TTC549 (cell line): Measurements from ENCODE around the gene PCCA.
"Not testable (repeated sequence)": the region's sequence is repeated elsewhere in the genome, so short reads cannot be mapped to it uniquely, and the experiment has no call there.

Experiments used
- FAIRE-seq: peaks from 2 replicates; lab custom pipeline; 2012; peaks lifted over from hg19 to GRCh38; lab: Jason Lieb, UNC

The PCCA gene

GRCh38 chr13:100363285-100363711, 274.4 kb downstream of the PCCA start:
- FAIRE-seq: no peak

DNA sequence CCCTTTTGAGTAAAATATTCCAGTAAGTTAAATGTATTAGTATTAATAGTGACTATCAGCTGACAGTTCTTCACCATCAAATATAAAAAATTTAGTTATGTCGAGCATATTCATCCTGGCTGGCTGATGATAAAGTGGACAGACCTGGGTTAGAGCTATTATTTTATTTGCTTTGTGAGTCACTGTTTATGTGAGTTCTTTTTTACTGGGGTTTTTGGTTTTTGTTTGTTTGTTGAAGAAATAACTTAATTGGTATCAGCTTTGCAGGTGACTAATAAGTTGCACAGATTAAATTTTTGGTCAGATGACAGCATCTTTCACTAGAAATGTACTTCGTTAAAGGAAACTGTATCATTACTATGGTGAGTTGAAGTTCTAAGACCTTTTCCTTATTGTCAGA, 275.0 kb downstream of the PCCA start:
- no peak for FAIRE-seq

DNA sequence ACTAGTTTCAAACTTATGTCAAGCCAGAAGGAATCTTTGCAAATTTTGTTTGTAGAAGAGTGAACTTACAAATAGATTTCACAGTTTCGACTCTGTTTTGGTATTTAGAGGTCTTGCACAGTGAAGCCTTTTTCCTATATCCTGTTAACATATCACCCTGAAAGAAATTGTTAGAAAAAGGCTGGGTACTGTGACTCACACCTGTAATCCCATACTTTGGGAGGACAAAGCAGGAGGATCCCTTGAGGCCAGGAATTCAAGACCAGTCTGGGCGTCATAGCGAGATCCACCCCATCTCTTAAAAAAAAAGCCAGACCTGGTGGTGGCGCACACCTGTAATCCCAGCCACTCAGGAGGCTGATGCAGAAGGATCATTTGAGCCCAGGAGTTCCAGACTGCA, 275.7 kb downstream of the PCCA start:
- FAIRE-seq: no peak

DNA sequence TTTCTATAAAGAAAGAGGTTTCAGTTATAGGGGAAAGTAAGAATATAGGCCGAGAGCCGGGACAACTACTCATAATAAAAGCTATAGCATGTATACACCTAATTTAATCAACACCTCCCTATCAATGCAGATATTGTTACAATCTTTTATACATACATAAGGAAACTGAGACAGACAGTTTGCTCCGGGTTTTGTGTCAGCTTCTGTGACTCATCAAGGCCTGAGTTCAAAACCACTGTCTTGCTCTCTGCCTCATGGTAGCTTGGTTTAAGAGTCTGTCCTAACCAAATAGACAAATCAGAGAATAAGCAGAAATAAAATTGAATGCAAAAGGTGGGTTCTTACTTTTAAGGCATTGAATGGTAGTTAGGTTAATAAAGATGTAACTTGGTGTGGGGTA, 276.8 kb downstream of the PCCA start:
- no peak for FAIRE-seq

- FAIRE-seq: no peak
Observed at GRCh38 chr13:100378533-100378932, 289.6 kb downstream of the PCCA start.

DNA sequence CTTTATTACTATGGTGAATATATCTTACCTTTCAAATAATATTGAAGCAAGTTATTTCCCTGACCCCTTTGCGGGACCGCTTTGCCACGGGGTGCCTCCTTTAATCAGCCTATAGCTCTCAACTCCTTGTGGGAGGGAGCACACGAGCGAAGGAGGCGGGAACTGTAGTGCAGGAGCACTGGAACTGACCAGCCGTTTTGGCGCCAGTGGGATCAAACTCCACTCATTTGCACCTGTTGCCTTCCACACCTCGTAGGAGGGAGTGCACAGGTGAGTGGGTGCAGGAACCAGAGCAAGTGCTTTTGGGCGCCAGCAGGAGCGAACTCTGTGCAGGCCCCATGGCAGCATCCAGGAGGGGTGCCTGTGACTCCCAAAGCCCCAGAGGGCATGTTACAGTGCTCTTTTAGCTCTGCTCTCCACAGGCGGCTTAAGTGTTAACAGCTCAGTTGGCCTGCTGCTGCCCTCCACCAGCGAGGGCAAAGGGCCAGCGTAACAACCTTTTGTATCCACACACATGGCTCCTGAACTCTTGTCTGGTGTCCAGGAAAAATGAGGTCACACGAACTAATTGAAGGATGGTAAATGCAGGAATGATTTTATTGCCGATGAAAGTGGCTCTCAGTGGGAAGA, 292.8 kb downstream of the PCCA start:
- no peak for FAIRE-seq

- no peak for FAIRE-seq
Observed at GRCh38 chr13:100382785-100383184, 293.9 kb downstream of the PCCA start.

DNA sequence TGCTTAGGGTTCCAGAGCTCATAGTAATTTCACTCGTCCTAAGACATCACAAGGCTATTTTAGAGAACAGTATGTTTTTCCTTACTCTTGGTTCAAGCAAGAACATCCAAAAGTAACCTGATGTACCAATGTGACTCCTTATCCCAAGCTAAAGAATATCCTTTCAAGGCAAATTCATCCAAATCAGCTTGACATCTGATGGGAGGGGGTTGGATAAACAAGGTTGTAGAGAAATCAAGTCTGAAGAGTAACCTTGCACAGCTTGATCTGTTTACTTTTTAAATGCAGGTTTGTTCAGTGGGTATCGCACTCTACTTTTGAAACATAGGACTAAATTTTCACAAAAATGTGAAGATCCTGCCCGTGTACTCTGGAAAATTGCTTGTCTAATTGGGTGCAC, 298.5 kb downstream of the PCCA start:
- no peak for FAIRE-seq

- not testable (repeated sequence) for FAIRE-seq
Observed at GRCh38 chr13:100388150-100388549, 299.3 kb downstream of the PCCA start.

DNA sequence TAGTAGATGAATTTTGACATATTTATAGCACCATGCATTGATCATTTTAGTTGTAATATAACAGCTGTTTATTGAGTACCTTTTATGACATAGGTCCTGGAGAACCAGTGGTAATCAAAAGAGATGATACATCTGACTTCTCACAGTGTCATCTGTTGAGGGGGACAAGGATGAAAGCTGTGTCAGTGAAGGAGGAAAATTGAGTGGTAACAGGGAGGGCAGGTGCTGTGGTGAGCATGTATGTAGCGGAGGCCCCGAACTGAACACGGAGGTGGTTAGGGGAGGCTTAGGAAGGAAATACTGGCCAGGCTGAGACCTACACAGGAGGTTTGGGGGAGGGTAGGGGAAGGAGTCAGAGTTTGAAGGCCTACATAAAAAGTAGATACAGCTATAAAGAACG, 300.0 kb downstream of the PCCA start:
- FAIRE-seq: no peak

DNA sequence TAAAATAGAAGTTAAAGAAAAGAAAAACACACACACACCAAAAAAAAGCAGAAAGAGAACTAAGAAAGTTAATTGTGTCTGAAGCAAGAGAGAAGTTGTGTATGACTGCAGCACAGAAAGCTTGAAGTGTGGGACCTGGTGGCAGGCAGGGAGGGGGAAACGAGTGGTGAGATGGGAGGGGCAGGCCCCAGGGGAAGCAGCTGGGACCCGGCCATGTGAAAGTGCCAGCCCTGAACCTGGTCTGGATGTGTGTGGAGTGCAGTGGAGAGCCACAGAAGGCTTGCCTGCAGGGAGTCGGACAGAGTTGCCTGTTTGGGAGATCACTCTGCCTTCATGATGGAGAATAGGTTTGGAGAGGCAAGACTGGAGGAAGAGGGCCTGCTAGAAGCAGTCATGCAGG, 300.7 kb downstream of the PCCA start:
- no peak for FAIRE-seq

DNA sequence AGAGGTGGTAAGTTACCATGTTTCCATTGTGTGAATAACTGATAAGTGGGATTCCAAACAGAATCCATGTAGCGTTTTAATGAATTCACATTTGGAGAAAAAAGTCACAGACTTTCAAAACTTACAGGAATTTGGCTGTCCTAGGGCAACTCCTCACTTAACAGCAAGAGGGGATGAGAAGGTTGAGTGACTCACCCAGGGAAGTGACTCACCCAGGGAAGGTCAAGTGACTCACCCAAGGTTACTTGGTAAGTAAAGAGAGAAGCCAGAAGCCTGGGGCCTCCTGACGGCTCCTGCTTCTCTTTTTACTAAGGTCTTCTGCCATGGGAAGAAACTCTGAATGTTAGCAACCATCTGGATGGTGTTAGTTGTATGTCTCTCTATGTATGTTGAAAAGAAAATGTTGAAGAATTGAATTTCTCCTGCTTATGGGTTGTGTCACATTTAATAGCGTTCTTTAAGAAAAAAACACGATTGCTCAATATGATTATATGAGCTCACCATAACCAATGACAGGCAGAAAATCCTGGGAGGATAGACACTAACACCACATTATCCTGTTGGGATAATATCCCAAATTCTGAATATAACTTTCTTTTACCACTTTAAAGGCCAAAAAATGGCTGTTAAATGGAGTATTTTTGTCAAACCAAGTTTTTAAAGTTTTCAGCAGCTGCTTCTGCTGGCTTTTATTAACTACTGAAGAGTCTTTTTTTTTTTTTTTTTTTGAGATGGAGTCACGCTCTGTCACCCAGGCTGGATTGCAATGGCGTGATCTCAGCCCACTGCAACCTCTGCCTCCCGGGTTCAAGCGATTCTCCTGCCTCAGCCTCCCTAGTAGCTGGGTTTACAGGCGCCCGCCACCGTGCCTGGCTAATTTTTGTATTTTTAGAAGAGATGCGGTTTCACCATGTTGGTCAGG, 304.1 kb downstream of the PCCA start:
- peak; percentile 99 for FAIRE-seq

DNA sequence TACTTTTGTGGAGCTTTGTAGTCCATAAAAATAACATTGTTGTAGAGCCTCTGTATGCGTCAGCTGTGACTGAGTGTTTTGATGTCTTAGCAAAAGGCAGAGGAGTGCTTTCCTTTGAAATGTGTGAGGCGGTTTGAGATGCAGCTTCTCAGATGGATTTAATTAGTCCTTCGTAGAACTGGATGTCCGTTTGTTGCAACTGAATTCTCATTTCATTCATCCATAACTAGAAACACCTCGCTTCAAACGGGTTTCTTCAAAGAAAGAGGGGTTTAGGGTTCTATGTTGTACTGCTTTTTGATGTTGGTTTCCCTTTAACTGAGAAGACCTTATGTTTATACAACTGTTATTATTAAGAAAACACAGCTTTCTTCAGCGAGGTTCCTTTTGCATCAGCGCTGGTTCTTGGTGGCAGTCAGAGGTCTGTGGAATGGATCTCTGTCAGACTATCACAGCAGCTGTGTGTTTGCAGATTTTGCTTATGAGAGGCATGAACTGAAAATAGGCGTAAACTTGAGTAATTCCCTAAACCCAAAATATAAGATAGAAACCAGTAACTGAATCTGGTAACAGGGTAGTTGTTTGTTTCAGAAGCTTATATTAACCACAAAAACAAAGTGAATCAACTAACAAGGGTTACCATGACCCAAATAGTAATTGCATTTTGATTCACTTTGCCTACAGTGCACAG, 305.3 kb downstream of the PCCA start:
- FAIRE-seq: peak; percentile 97

DNA sequence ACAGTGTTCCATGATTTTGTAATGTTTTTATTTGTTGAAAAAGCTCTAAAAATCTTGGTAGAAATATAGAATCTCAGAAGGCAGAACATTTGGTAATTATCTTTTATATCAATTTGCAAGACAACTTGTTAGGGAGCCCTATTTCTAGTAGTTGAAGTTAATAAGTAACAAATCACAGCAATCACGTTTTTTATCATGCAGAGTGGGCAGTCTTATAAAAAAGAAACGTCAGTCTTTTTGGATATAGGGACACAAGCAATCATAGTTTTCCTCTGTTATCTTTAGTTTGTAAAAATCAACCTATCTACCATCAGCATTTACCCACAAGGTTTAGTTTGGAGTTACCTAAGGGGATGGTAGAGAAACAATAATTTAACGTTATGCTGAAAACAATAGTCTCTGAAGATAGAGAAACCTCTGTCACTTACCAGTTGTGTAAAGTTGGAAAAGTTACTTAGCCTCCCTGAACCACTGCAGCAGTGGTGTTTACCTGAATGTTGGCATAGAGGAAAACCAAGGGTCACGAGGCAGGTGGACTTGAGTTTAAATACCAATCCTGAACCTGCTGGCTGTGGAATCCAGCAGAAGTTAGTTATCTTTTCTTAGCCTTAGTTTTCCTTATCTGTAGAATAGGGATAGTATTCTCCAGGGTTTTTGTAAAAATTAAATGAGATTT, 306.9 kb downstream of the PCCA start:
- FAIRE-seq: no peak

DNA sequence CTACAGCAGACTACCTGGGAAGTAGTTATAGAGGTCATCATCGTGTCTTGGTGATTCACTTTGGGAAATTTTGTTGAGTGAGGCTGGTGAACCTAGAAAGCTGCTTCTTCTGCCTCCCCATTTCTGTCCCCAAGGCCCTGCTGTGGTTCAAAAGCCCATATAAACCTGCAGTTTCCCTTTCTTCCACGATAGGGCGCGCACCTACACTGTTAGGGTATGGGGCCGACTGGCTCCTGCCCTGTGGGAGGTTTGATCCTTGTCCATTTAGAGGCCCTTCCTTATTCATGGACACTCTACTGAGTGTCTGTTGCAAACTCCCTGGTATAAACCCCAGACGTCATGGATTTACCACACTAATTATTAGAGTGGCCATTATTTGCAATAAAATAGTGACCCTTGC, 307.9 kb downstream of the PCCA start:
- FAIRE-seq: no peak

DNA sequence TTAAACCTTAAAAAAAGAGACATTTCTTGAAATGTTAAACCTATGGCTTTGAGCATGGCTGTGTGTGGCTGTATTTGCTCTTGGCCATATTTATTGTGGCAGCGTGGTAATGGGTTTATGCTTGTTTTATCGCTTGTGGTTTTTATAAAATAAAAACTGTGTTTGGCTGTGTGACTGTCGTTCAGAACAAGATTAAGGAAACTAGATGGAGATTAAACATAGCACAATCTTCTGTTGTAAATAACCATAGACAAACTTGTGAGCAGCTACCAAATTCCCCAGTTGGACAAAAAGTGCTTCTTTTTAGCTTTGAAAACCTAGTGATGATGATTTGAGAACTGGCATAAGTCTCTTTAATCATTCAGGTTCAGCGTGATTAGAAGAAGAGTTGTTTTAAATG, 308.7 kb downstream of the PCCA start:
- no peak for FAIRE-seq

DNA sequence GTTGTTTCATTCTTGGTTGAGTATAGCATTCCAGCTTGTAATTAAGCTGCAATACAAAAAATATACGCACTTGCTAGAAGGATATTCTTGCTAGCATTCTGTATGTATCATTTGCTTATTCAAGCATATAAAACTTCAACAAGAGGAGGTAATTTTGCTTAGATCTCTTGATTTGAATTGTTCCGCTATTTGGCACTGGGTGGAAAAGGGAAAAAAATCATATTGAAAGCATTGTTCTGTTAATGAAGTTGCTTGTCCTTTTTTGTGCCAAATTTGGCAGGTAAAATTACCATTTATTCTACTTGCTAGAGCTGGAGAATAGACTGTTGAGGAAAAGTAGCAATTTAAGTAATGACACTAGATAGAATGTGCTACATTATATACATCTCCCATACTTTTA, 309.5 kb downstream of the PCCA start:
- FAIRE-seq: no peak

- no peak for FAIRE-seq
Observed at GRCh38 chr13:100399455-100399854, 310.6 kb downstream of the PCCA start.

DNA sequence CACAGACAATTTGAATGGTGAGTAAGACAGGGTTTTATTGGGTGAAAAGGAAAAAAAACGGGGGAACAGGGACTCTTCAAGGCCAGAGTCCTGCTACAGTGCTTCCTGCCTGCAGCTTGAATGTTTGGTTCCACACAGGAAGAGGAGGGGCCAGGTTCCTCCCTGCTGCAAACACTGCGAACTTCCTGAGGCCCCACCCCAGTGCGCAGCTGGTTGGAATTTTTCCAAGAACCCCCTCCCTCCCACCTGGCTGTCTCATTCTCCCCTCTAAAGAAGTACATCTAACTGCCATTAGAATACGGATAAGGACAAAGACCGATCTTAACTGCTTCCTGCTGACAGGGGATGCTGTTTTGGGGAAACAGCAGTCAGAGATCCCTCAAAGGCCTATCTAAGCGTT, 314.8 kb downstream of the PCCA start:
- no peak for FAIRE-seq

DNA sequence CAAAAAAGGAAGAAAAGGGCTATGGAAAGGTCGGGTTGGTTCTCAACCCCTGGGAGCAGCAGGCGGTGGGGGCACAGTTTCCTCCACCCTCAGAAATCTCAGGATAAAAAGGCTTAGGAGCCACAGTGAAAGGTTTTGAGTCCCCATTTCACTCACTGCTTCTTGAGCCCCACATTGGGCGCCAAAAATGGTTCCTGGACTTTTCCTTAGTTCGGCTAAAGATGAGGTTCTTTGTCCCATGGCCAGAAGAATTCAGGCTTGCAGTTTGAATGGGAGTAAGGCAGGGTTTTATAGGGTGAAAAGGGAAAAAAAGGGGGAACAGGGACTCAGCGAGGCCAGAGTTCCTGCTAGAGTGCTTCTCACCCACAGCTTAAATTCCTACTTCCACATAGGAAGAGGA, 320.2 kb downstream of the PCCA start:
- FAIRE-seq: no peak

- FAIRE-seq: no peak
Observed at GRCh38 chr13:100423375-100423774, 334.5 kb downstream of the PCCA start.

- FAIRE-seq: no peak
Observed at GRCh38 chr13:100428986-100429385, 340.1 kb downstream of the PCCA start.

- FAIRE-seq: no peak
Observed at GRCh38 chr13:100432611-100433010, 343.7 kb downstream of the PCCA start.
